ENCODE data around the gene KRTAP10-5.
"Not testable (repeated sequence)": the region's sequence is repeated elsewhere in the genome, so short reads cannot be mapped to it uniquely, and the experiment has no call there.

KRTAP10-5 gene

GRCh38 chr21:44575307-44576024 is 4.9 kb downstream of the KRTAP10-5 start:
- no peak for DNase-seq (ENCODE audit: low spot score)
- in situ Hi-C loops (cut with MboI; ENCODE audit: low sequenced_read_pairs, unreplicated experiment) = no loop called here
- no peak for TF ChIP-seq CTCF (IDR thresholded peaks at IDR 0.05; ENCODE audit: borderline replicate concordance, control extremely low read depth, extremely low read depth, insufficient read depth, missing control alignments)

- DNase-seq (ENCODE audit: low spot score) = no peak
- no peak for TF ChIP-seq CTCF (IDR thresholded peaks at IDR 0.05; ENCODE audit: borderline replicate concordance, control extremely low read depth, extremely low read depth, insufficient read depth, missing control alignments)
- in situ Hi-C loops (cut with MboI; ENCODE audit: low sequenced_read_pairs, unreplicated experiment) = no loop called here
Measured at GRCh38 chr21:44574457-44575306, 5.7 kb downstream of the KRTAP10-5 start.

GRCh38 chr21:44573630-44574456 is 6.6 kb downstream of the KRTAP10-5 start, which contains the start of gene KRTAP10-4:
TSS of gene KRTAP10-4 (plus strand) at chr21:44573729. CDS start at chr21:44573759, 30 bp downstream.
- DNase-seq (ENCODE audit: low spot score); in situ Hi-C loops (cut with MboI; ENCODE audit: low sequenced_read_pairs, unreplicated experiment): not testable (repeated sequence)

GRCh38 chr21:44572959-44573583 is 7.3 kb downstream of the KRTAP10-5 start:
- no peak for DNase-seq (ENCODE audit: low spot score)
- in situ Hi-C loops (cut with MboI; ENCODE audit: low sequenced_read_pairs, unreplicated experiment) = no loop called here
- no peak for TF ChIP-seq CTCF (IDR thresholded peaks at IDR 0.05; ENCODE audit: borderline replicate concordance, control extremely low read depth, extremely low read depth, insufficient read depth, missing control alignments)

- in situ Hi-C loops (cut with MboI; ENCODE audit: low sequenced_read_pairs, unreplicated experiment) = no loop called here
- DNase-seq (ENCODE audit: low spot score) = no peak
- no peak for TF ChIP-seq CTCF (IDR thresholded peaks at IDR 0.05; ENCODE audit: borderline replicate concordance, control extremely low read depth, extremely low read depth, insufficient read depth, missing control alignments)
Measured at GRCh38 chr21:44571844-44572782, 8.3 kb downstream of the KRTAP10-5 start.

- TF ChIP-seq CTCF (IDR thresholded peaks at IDR 0.05; ENCODE audit: borderline replicate concordance, control extremely low read depth, extremely low read depth, insufficient read depth, missing control alignments) = no peak
- in situ Hi-C loops (cut with MboI; ENCODE audit: low sequenced_read_pairs, unreplicated experiment) = no loop called here
- no peak for DNase-seq (ENCODE audit: low spot score)
Measured at GRCh38 chr21:44571296-44571695, 9.1 kb downstream of the KRTAP10-5 start.

Data from GM13976 (cell line).